ENCODE measurements around the gene APH1A. TPM values are rescaled to one million over a fixed set of nuclear protein-coding genes. Genes with fewer than 3 reads are reported as not detected.

The APH1A gene
- total and polyA plus RNA-seq, 2 of the 13 experiments (the other 11 are each of a cell fraction or from before 2014, with no cell fraction given) = 114 to 130 TPM

DNA sequence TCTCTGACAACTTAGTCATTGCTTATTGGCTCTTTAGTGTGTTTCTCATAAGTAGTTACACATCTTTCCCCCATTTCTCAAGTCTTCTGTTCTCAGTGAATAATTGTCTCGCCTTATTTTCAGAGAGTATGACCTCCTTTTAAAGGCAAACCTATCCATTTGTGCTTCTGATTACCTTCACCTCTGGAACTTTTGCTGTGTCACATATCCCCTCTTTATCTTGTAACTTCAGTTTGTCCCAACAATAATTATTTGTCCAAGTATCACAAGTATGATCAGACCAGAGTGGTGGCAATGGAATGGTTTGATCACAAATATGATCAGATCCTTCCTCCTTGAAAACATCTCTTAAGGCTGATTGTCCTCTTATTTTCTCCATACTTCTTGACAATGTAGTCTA, 19.6 kb upstream of the APH1A start:
- FAIRE-seq (no peak), DNase-seq (ENCODE audit: low spot score) (no peak), ATAC-seq (no peak)
- no peak overlapping the region for H3K4me3 ChIP-seq (replicated peaks in 1 of 3; ENCODE audit: insufficient read depth in 1 of 3, low read depth in 2 of 3, low read length in 3 of 3)
- no peak overlapping the region for H3K4me2 ChIP-seq (ENCODE audit: low read depth, low read length)
- no peaks in the 10 kb centered on the region for H4K20me1 ChIP-seq (ENCODE audit: insufficient read depth, low read length)
- H3K79me2 ChIP-seq (ENCODE audit: insufficient read depth, low read length) = no peaks in the 10 kb centered on the region
- BruUV-seq (replicated peaks) = no TSS peak
- no peak overlapping the region for H2AFZ ChIP-seq (ENCODE audit: low read length)
- H3K36me3 ChIP-seq (replicated peaks in 1 of 2; ENCODE audit: control insufficient read depth in 1 of 2, insufficient read depth in 2 of 2, low read length in 2 of 2) = no peaks in the 10 kb centered on the region
- 3% methylated on average over 1 of the region's 1 CpG for WGBS (ENCODE audit: low lambda C conversion rate)
- intact Hi-C loops (cut with micrococcal nuclease; ENCODE audit: unreplicated experiment) (no loop called here), in situ Hi-C loops (cut with HindIII; ENCODE audit: extremely low pct_ligation_motif_present, low pct_unique_long_range_greater_than_20kb) (no loop called here)
- no peak overlapping the region for H3K9ac ChIP-seq (ENCODE audit: insufficient read depth, low read depth, low read length)
- POLR2A ChIA-PET = interaction anchor here (0.7 kb wide), 1 partner anchor 29 kb away, joined by 3 read pairs; no protein-coding TSS in a partner anchor
- H3K27me3 ChIP-seq (ENCODE audit: control insufficient read depth in 1 of 2, insufficient read depth in 2 of 2, low read length in 2 of 2) = peaks cover 0 to 7% of the 10 kb centered on the region in 2 experiments; a peak in 1 of 5 replicates
- CTCF ChIA-PET (ENCODE audit: low intra/inter-chr PET ratio, low total read pairs) = no interaction called here
- peaks cover 21% of the 10 kb centered on the region for H3K4me1 ChIP-seq (ENCODE audit: insufficient read depth, low read length)
- H3K27ac ChIP-seq (ENCODE audit: extremely low read length, insufficient read depth, low read length) = no peak overlapping the region
- TF ChIP-seq ZNF709 (CRISPR knock-in tag; IDR thresholded peaks at IDR 0.05) = no peak
- no peak for TF ChIP-seq RBM22 (optimal IDR thresholded peaks at IDR 0.05; ENCODE audit: low read length)
- no peak for TF ChIP-seq ERF (CRISPR knock-in tag; IDR thresholded peaks at IDR 0.05)
- TF ChIP-seq, protein P1, sequence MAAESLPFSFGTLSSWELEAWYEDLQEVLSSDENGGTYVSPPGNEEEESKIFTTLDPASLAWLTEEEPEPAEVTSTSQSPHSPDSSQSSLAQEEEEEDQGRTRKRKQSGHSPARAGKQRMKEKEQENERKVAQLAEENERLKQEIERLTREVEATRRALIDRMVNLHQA (CRISPR knock-in tag; IDR thresholded peaks at IDR 0.05) = no peak
- TF ChIP-seq, protein P2, sequence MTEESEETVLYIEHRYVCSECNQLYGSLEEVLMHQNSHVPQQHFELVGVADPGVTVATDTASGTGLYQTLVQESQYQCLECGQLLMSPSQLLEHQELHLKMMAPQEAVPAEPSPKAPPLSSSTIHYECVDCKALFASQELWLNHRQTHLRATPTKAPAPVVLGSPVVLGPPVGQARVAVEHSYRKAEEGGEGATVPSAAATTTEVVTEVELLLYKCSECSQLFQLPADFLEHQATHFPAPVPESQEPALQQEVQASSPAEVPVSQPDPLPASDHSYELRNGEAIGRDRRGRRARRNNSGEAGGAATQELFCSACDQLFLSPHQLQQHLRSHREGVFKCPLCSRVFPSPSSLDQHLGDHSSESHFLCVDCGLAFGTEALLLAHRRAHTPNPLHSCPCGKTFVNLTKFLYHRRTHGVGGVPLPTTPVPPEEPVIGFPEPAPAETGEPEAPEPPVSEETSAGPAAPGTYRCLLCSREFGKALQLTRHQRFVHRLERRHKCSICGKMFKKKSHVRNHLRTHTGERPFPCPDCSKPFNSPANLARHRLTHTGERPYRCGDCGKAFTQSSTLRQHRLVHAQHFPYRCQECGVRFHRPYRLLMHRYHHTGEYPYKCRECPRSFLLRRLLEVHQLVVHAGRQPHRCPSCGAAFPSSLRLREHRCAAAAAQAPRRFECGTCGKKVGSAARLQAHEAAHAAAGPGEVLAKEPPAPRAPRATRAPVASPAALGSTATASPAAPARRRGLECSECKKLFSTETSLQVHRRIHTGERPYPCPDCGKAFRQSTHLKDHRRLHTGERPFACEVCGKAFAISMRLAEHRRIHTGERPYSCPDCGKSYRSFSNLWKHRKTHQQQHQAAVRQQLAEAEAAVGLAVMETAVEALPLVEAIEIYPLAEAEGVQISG (CRISPR knock-in tag; IDR thresholded peaks at IDR 0.05) = no peak
- no peak for TF ChIP-seq GLI4 (CRISPR knock-in tag; IDR thresholded peaks at IDR 0.05; ENCODE audit: borderline replicate concordance)
- no peak for TF ChIP-seq ZNF282 (IDR thresholded peaks at IDR 0.05; ENCODE audit: partially characterized antibody)
- no peak for TF ChIP-seq FLYWCH1 (CRISPR knock-in tag; IDR thresholded peaks at IDR 0.05)
- no peak for TF ChIP-seq KMT2A (CRISPR knock-in tag; IDR thresholded peaks at IDR 0.05)
- no peak for TF ChIP-seq FIP1L1 (IDR thresholded peaks at IDR 0.05; ENCODE audit: borderline replicate concordance, insufficient read depth, low read depth, low read length)
- TF ChIP-seq, protein P3, sequence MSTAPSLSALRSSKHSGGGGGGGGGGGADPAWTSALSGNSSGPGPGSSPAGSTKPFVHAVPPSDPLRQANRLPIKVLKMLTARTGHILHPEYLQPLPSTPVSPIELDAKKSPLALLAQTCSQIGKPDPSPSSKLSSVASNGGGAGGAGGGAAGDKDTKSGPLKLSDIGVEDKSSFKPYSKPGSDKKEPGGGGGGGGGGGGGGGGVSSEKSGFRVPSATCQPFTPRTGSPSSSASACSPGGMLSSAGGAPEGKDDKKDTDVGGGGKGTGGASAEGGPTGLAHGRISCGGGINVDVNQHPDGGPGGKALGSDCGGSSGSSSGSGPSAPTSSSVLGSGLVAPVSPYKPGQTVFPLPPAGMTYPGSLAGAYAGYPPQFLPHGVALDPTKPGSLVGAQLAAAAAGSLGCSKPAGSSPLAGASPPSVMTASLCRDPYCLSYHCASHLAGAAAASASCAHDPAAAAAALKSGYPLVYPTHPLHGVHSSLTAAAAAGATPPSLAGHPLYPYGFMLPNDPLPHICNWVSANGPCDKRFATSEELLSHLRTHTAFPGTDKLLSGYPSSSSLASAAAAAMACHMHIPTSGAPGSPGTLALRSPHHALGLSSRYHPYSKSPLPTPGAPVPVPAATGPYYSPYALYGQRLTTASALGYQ (CRISPR knock-in tag; IDR thresholded peaks at IDR 0.05) = no peak
- TF ChIP-seq ZNF484 (CRISPR knock-in tag; IDR thresholded peaks at IDR 0.05; ENCODE audit: borderline replicate concordance, low read depth) = no peak
- TF ChIP-seq ZFP62 (CRISPR knock-in tag; IDR thresholded peaks at IDR 0.05) = no peak
- no peak for TF ChIP-seq FOXO1 (CRISPR knock-in tag; IDR thresholded peaks at IDR 0.05)
- no peak for TF ChIP-seq ZNF501 (CRISPR knock-in tag; IDR thresholded peaks at IDR 0.05)
- TF ChIP-seq MED8 (CRISPR knock-in tag; IDR thresholded peaks at IDR 0.05; ENCODE audit: insufficient replicate concordance) = no peak
- H3K9me3 ChIP-seq (ENCODE audit: low read length) = no peaks in the 10 kb centered on the region

Measured in HepG2 (cell line).